HepG2 (cell line): ENCODE data around the gene ZKSCAN2. TPM values are rescaled to one million over a fixed set of nuclear protein-coding genes. Genes with fewer than 3 reads are reported as not detected.

Source experiments
- ATAC-seq: fragments of 200-7000 bp; cut with Tn5 transposase; 3 replicates; pipeline ENCODE4 v1.9.1; 2020; ENCODE audit warnings: mild to moderate bottlenecking, moderate library complexity
- BruUV-seq: library from RNA; stranded (reverse); fragments of 400-500 nt; replicated peaks from 2 replicates; lab custom pipeline; 2021; lab: Mats Ljungman, UMichigan
- CTCF ChIA-PET: fragments of 300-600 bp; formaldehyde crosslinking; extraction: SDS; loops from one replicate; lab custom pipeline; 2021; ENCODE audit warnings: low total read pairs, inconsistent platforms, low intra/inter-chr PET ratio; lab: Yijun Ruan, JAX
- POLR2A ChIA-PET: fragments of 350-600 bp; sonication (Branson Sonifier 250); formaldehyde crosslinking; loops from one replicate; lab custom pipeline; 2020; ENCODE audit warnings: antibody characterized with exemption, inconsistent platforms; lab: Yijun Ruan, JAX
- DNase-seq: peaks from one replicate; pipeline ENCODE4 v3.0.0-alpha.2; 2015; ENCODE audit warnings: low spot score
- FAIRE-seq: peaks from 3 replicates; lab custom pipeline; 2011; peaks lifted over from hg19 to GRCh38; lab: Jason Lieb, UNC
- H2AFZ ChIP-seq: one replicate; pipeline ENCODE4 v1.6.1; 2011; ENCODE audit warnings: low read length, inconsistent platforms
- H3K27ac ChIP-seq: fragments of 300-600 bp; 3 replicates; pipeline ENCODE4 v1.8.0; 2011; ENCODE audit warnings: mixed run types, mild to moderate bottlenecking, mixed read lengths, low read length, inconsistent platforms; ENCODE audit not compliant: insufficient read depth; ENCODE audit errors: extremely low read length
- H3K27me3 ChIP-seq, 2 experiments: fragments of 200-600 bp in 1 of 2; 2 replicates in 1 of 2; 3 replicates in 1 of 2; pipeline versions ENCODE4 v1.6.0 to v1.8.0; 2011; ENCODE audit warnings: low read length in 2 of 2, mild to moderate bottlenecking in 2 of 2, moderate library complexity in 2 of 2, inconsistent platforms in 1 of 2; ENCODE audit not compliant: insufficient read depth in 2 of 2, control insufficient read depth in 1 of 2
- H3K36me3 ChIP-seq, 2 experiments: fragments of 200-600 bp in 1 of 2; replicated peaks in 1 of 2; 2 replicates in 1 of 2; 3 replicates in 1 of 2; pipeline versions ENCODE4 v1.5.1 to v1.8.0; 2011; ENCODE audit warnings: low read length in 2 of 2, inconsistent platforms in 1 of 2; ENCODE audit not compliant: insufficient read depth in 2 of 2, control insufficient read depth in 1 of 2
- H3K4me1 ChIP-seq: 2 replicates; pipeline ENCODE4 v1.5.1; 2012; ENCODE audit warnings: low read length, inconsistent platforms; ENCODE audit not compliant: insufficient read depth
- H3K4me2 ChIP-seq: 2 replicates; pipeline ENCODE4 v1.6.0; 2011; ENCODE audit warnings: low read depth, low read length, inconsistent platforms
- H3K4me3 ChIP-seq, 3 experiments: fragments of 200-600 bp in 1 of 3; sonication (generic), shearing (Covaris generic) in 1 of 3; replicated peaks in 1 of 3; 2 replicates each; pipeline ENCODE4 v1.5.1; 2011 to 2016; ENCODE audit warnings: low read length in 3 of 3, inconsistent platforms in 2 of 3, low read depth in 2 of 3, mild to moderate bottlenecking in 2 of 3, control low read depth in 1 of 3, mixed read lengths in 1 of 3; ENCODE audit not compliant: insufficient read depth in 1 of 3
- H3K79me2 ChIP-seq: one replicate; pipeline ENCODE4 v1.6.1; 2011; ENCODE audit warnings: low read length, inconsistent platforms; ENCODE audit not compliant: insufficient read depth
- H3K9ac ChIP-seq: 2 replicates; pipeline ENCODE4 v1.6.0; 2011; ENCODE audit warnings: mild to moderate bottlenecking, low read depth, low read length, inconsistent platforms; ENCODE audit not compliant: insufficient read depth
- H3K9me3 ChIP-seq: 2 replicates; pipeline ENCODE4 v1.5.1; 2012; ENCODE audit warnings: mild to moderate bottlenecking, low read length
- H4K20me1 ChIP-seq: 2 replicates; pipeline ENCODE4 v1.6.0; 2011; ENCODE audit warnings: inconsistent platforms, mild to moderate bottlenecking, low read length, moderate library complexity; ENCODE audit not compliant: insufficient read depth
- ARNT ChIP-seq: fragments of 450-650 bp; IDR thresholded peaks from 2 replicates; pipeline ENCODE4 v1.6.1; 2017
- ASH2L ChIP-seq: fragments of 300-600, 200-600 bp; sonication (generic); IDR thresholded peaks from 2 replicates; pipeline ENCODE4 v1.7.0; 2017; ENCODE audit warnings: low read depth, mild to moderate bottlenecking, moderate library complexity, mixed read lengths, low read length; ENCODE audit not compliant: insufficient read length
- HIVEP1 ChIP-seq: sonication (generic); formaldehyde crosslinking; IDR thresholded peaks from 2 replicates; pipeline ENCODE4 v1.4.0; 2020; ENCODE audit warnings: mild to moderate bottlenecking, missing genetic modification reagents
- MATR3 ChIP-seq: sonication (generic); formaldehyde crosslinking; IDR thresholded peaks from 2 replicates; pipeline ENCODE4 v1.4.0; 2020; ENCODE audit warnings: missing genetic modification reagents
- NFYB ChIP-seq: sonication (generic); formaldehyde crosslinking; IDR thresholded peaks from 2 replicates; pipeline ENCODE4 v1.4.0; 2020; ENCODE audit warnings: missing genetic modification reagents
- NFYC ChIP-seq: IDR thresholded peaks from 2 replicates; pipeline ENCODE4 v1.6.1; 2016; ENCODE audit warnings: missing genetic modification reagents, missing compliant biosample characterization
- NRL ChIP-seq: sonication (generic); formaldehyde crosslinking; IDR thresholded peaks from 2 replicates; pipeline ENCODE4 v1.5.0; 2020; ENCODE audit warnings: missing genetic modification reagents, mild to moderate bottlenecking, moderate library complexity, borderline replicate concordance
- SP1 ChIP-seq, 2 experiments: fragments of 450-650 bp in 1 of 2; sonication (generic) in 1 of 2; formaldehyde crosslinking in 1 of 2; IDR thresholded peaks; 2 replicates each; pipeline versions ENCODE4 v1.4.0 to v1.6.1; 2016 to 2020; ENCODE audit warnings: missing genetic modification reagents in 1 of 2
- ZNF264 ChIP-seq: sonication (generic); formaldehyde crosslinking; IDR thresholded peaks from 2 replicates; pipeline ENCODE4 v1.4.0; 2020; ENCODE audit warnings: missing genetic modification reagents
- ZNF670 ChIP-seq: sonication (generic); formaldehyde crosslinking; IDR thresholded peaks from 2 replicates; pipeline ENCODE4 v1.8.0; 2022; ENCODE audit warnings: mild to moderate bottlenecking, missing genetic modification reagents, borderline replicate concordance
- WGBS: methylation state at CpG from one replicate; pipeline ENCODE4 v1.1.6; 2017; ENCODE audit warnings: low lambda C conversion rate; 5-methylcytosine and 5-hydroxymethylcytosine counted together
- in situ Hi-C: cut with HindIII; loops from 2 replicates; pipeline ENCODE4 v1.10.0; 2017; ENCODE audit warnings: low pct_unique_long_range_greater_than_20kb; ENCODE audit not compliant: extremely low pct_ligation_motif_present
- intact Hi-C: fragments of 100-400 bp; cut with micrococcal nuclease; formaldehyde crosslinking; loops from one replicate; pipeline ENCODE4 v1.10.0; 2022; ENCODE audit not compliant: unreplicated experiment
- polyA plus RNA-seq, 8 experiments: library from polyadenylated mRNA; depleted of rRNA in 3 of 8; stranded (reverse) in 7 of 8; unstranded in 1 of 8; fragments of >200 nt; fragmentation: Illumina TruSeq in 4 of 8; extraction: Trizol in 4 of 8; gene quantifications; 2 replicates each; pipeline versions ENCODE4 v1.2.1 to v1.2.3, GENCODE V29; 2011 to 2016; ENCODE audit warnings: low read depth in 4 of 8, missing spikeins in 1 of 8, mixed read lengths in 1 of 8; ENCODE audit not compliant: insufficient read depth in 1 of 8
- total RNA-seq, 5 experiments: library from RNA; depleted of rRNA; stranded (reverse); fragments of >200 nt; fragmentation: Illumina TruSeq; extraction: Trizol; gene quantifications; 2 replicates each; pipeline ENCODE4 v1.2.3, GENCODE V29; 2016; ENCODE audit warnings: low read depth in 1 of 5
- TF ChIP-seq, protein P1 (sequence below), 2 experiments: sonication (generic) in 1 of 2; formaldehyde crosslinking in 1 of 2; IDR thresholded peaks; 2 replicates each; pipeline versions ENCODE4 v1.5.1 to v1.6.1; 2011 to 2020; ENCODE audit warnings: borderline replicate concordance in 1 of 2, low read depth in 1 of 2, low read length in 1 of 2, mild to moderate bottlenecking in 1 of 2, missing genetic modification reagents in 1 of 2, moderate library complexity in 1 of 2
- TF ChIP-seq, protein P2 (sequence below): IDR thresholded peaks from 2 replicates; pipeline ENCODE4 v1.6.1; 2016; ENCODE audit warnings: missing compliant biosample characterization, missing genetic modification reagents, borderline replicate concordance

The ZKSCAN2 gene
- total and polyA plus RNA-seq, 2 of the 13 experiments (the other 11 are each of a cell fraction or from before 2014, with no cell fraction given) = 4.2 to 11.1 TPM

DNA sequence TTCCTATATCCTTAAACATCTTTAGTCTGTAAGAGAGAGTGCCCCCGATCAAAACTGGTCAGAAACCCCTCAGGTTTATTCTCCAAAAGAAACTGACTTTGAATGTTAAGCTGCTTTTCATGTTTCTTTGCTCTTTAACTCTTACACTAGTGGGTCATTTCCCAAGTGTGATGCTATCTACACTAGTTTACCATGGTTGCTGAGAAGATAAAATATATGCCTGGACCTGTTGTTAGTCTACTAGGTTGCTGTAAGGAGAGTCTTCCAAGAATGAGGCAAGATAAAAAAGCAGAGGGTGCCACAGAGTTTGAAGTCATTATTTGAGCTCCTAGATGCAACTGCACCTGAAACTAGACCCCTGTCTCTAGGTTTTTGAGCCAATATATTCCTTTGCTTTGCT lies 12.2 kb upstream of the ZKSCAN2 start (continued):
- no peak for TF ChIP-seq ZNF670
- no peak for TF ChIP-seq MATR3 (CRISPR knock-in tag)
- TF ChIP-seq HIVEP1 (CRISPR knock-in tag) = no peak
- TF ChIP-seq ZNF264 = no peak
- TF ChIP-seq ASH2L = no peak
- TF ChIP-seq SP1 (IDR thresholded peaks at IDR 0.05) = no peak
- TF ChIP-seq SP1 (CRISPR knock-in tag; IDR thresholded peaks at IDR 0.05) = no peak
- TF ChIP-seq ARNT = no peak

DNA sequence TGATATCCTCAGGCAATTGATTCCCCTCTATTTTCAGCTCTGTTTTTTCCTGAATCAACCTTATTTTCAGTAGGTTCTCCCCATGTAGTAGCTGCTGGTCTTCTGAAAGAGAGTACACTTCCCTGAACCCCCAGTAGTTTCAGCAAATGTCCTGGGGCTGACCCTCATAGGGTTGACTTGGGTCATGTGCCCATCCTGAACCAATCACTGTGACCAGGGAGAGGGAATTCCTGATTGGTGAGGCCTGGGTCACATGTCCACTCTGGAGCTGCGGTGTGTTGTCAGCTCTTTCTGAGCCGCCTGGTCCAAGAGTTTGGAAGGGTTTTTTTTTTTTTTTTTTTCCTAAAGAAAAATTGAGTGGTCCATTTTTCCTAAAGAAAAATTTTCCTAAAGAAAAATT lies 8.3 kb upstream of the ZKSCAN2 start:
- Histone ChIP-seq H3K4me1 (no peaks in the 10 kb centered on the region), H4K20me1 (peaks cover 4% of the 10 kb centered on the region; the same call in 1 of the 2 replicates), H3K79me2 (peaks cover 4% of the 10 kb centered on the region), H2AFZ (no peak overlapping the region), H3K27me3 (no peaks in the 10 kb centered on the region), H3K27ac (no peak overlapping the region), H3K4me2 (no peak overlapping the region), H3K36me3 (peaks cover 0 to 8% of the 10 kb centered on the region in 2 experiments; a peak in 3 of 5 replicates), H3K4me3 (no peak overlapping the region), H3K9me3 (no peaks in the 10 kb centered on the region), H3K9ac (no peak overlapping the region)
- ChIA-PET POLR2A (no interaction called here), CTCF (no interaction called here)
- ATAC-seq (no peak), DNase-seq (no peak), FAIRE-seq (no peak)
- BruUV-seq = no TSS peak
- intact Hi-C loops = no loop called here
- TF ChIP-seq, protein P1, sequence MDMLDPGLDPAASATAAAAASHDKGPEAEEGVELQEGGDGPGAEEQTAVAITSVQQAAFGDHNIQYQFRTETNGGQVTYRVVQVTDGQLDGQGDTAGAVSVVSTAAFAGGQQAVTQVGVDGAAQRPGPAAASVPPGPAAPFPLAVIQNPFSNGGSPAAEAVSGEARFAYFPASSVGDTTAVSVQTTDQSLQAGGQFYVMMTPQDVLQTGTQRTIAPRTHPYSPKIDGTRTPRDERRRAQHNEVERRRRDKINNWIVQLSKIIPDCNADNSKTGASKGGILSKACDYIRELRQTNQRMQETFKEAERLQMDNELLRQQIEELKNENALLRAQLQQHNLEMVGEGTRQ (IDR thresholded peaks at IDR 0.05; ENCODE audit: low read depth, low read length) = peak; percentile 47; the same call in 1 of the 2 replicates
- TF ChIP-seq, protein P1 (CRISPR knock-in tag; IDR thresholded peaks at IDR 0.05; ENCODE audit: borderline replicate concordance) = no peak; the same call in 1 of the 2 replicates
- TF ChIP-seq NFYC (CRISPR knock-in tag) (peak; percentile 48; the same call in 1 of the 2 replicates), NFYB (peak; percentile 50), NRL (CRISPR knock-in tag) (no peak)
- TF ChIP-seq, protein P2, sequence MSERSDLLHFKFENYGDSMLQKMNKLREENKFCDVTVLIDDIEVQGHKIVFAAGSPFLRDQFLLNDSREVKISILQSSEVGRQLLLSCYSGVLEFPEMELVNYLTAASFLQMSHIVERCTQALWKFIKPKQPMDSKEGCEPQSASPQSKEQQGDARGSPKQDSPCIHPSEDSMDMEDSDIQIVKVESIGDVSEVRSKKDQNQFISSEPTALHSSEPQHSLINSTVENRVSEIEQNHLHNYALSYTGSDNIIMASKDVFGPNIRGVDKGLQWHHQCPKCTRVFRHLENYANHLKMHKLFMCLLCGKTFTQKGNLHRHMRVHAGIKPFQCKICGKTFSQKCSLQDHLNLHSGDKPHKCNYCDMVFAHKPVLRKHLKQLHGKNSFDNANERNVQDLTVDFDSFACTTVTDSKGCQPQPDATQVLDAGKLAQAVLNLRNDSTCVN = no peak
- in situ Hi-C loops = no loop called here
- WGBS = 97% methylated on average over 2 of the region's 2 CpGs
